GM19099 (cell line): ENCODE results near the gene TEAD4.

Experiments
- POLR2A ChIP-seq: IDR thresholded peaks from 3 replicates; pipeline ENCODE4 v1.6.1; 2011; ENCODE audit warnings: low read depth; ENCODE audit not compliant: insufficient read length; ENCODE audit errors: extremely low read depth

The TEAD4 gene

GRCh38 chr12:2955888-2956287 is 3.3 kb upstream of the TEAD4 start:
- no peak for TF ChIP-seq POLR2A

GRCh38 chr12:2957816-2958431 is 1.3 kb upstream of the TEAD4 start:
- TF ChIP-seq POLR2A, result no peak

- no peak for TF ChIP-seq POLR2A
These were observed 585 bp upstream of the TEAD4 start for GRCh38 chr12:2958432-2959191.

- TF ChIP-seq POLR2A, result no peak
These were observed 550 bp downstream of the TEAD4 start for GRCh38 chr12:2959505-2960389.

- no peak for TF ChIP-seq POLR2A
These were observed 1.3 kb downstream of the TEAD4 start for GRCh38 chr12:2960390-2960956.

GRCh38 chr12:2960996-2961616 is 1.9 kb downstream of the TEAD4 start:
- TF ChIP-seq POLR2A, result no peak

- no peak for TF ChIP-seq POLR2A
These were observed 2.5 kb downstream of the TEAD4 start for GRCh38 chr12:2961705-2962104.

GRCh38 chr12:2963154-2963759 is 4.1 kb downstream of the TEAD4 start:
- TF ChIP-seq POLR2A, result no peak

GRCh38 chr12:2963760-2964292 is 4.6 kb downstream of the TEAD4 start:
- no peak for TF ChIP-seq POLR2A

GRCh38 chr12:2967651-2968050 is 8.5 kb downstream of the TEAD4 start:
- no peak for TF ChIP-seq POLR2A

GRCh38 chr12:2970744-2971143 is 11.5 kb downstream of the TEAD4 start:
- no peak for TF ChIP-seq POLR2A

- TF ChIP-seq POLR2A, result no peak
These were observed 14.4 kb downstream of the TEAD4 start for GRCh38 chr12:2973566-2973965.

GRCh38 chr12:2974560-2974971 is 15.4 kb downstream of the TEAD4 start:
- TF ChIP-seq POLR2A, result no peak

- TF ChIP-seq POLR2A, result no peak
These were observed 17.4 kb downstream of the TEAD4 start for GRCh38 chr12:2976581-2976996.

- no peak for TF ChIP-seq POLR2A
These were observed 18.6 kb downstream of the TEAD4 start for GRCh38 chr12:2977776-2978175.

- no peak for TF ChIP-seq POLR2A
These were observed 20.6 kb downstream of the TEAD4 start for GRCh38 chr12:2979806-2980205.
